Ovary (tissue), 9 donors: Measurements from ENCODE around the gene SLC3A2. TPM values are rescaled to one million over a fixed set of nuclear protein-coding genes. Genes with fewer than 3 reads are reported as not detected.

ENCODE experiments used
- DNase-seq, 5 donors: peaks; one replicate each; pipeline ENCODE4 v3.0.0-alpha.2; 2019 to 2020
- H3K27ac ChIP-seq, 2 donors: fragments of 200-600 bp; one replicate each; pipeline versions ENCODE4 v1.5.1 to v1.8.0; 2019 to 2022
- H3K27me3 ChIP-seq: fragments of 200-600 bp; one replicate; pipeline ENCODE4 v1.8.0; 2022
- H3K36me3 ChIP-seq: fragments of 200-600 bp; sonication (generic); one replicate; pipeline ENCODE4 v1.5.1; 2019
- H3K4me1 ChIP-seq: one replicate; pipeline ENCODE4 v1.8.1; 2013; ENCODE audit warnings: mild to moderate bottlenecking, moderate library complexity; ENCODE audit not compliant: insufficient read depth
- H3K4me3 ChIP-seq: fragments of 200-600 bp; sonication (generic); one replicate; pipeline ENCODE4 v1.5.1; 2017
- H3K9me3 ChIP-seq, 2 donors: fragments of 200-600 bp in 1 of 2; sonication (generic) in 1 of 2; one replicate each; pipeline versions ENCODE4 v1.5.1 to v1.8.1; 2013 to 2019; ENCODE audit warnings: mild to moderate bottlenecking in 1 of 2, moderate library complexity in 1 of 2
- EP300 ChIP-seq: sonication (generic); formaldehyde crosslinking; IDR thresholded peaks from one replicate; pipeline ENCODE4 v1.6.1; 2017; ENCODE audit warnings: antibody characterized with exemption
- POLR2A ChIP-seq: fragments of 450-650 bp; IDR thresholded peaks from one replicate; pipeline ENCODE4 v1.6.1; 2017; ENCODE audit warnings: antibody characterized with exemption, mild to moderate bottlenecking, moderate library complexity
- WGBS, 3 donors: extraction: QIAGEN DNeasy Blood & Tissue Kit in 1 of 3; methylation state at CpG; one replicate each; pipeline versions ENCODE4 v1.1.5 to v1.1.7; 2013 to 2017; 5-methylcytosine and 5-hydroxymethylcytosine counted together
- intact Hi-C, 4 donors: fragments of 100-400 bp; cut with DNase I; formaldehyde crosslinking; loops; one replicate each; pipeline versions ENCODE4 v1.11.0 to v1.15.1; 2022 to 2023
- polyA plus RNA-seq, 2 donors: library from polyadenylated mRNA; stranded (reverse); fragments of 200-250 nt in 1 of 2; fragments of 350-450 nt in 1 of 2; fragmentation: Illumina TruSeq in 1 of 2; extraction: RNeasy Lipid Tissue Mini Kit (QIAGEN cat#74804) in 1 of 2; gene quantifications; one replicate each; pipeline ENCODE4 v1.2.3, GENCODE V29; 2013 to 2014
- total RNA-seq, 7 donors: library from RNA; depleted of rRNA in 2 of 7; stranded (reverse); fragments of >200 nt in 2 of 7; fragmentation: NEBNext Ultra II Directional in 3 of 7; extraction: Animal tissue kit (Norgen Biotek cat#: 25700) in 3 of 7; gene quantifications; one replicate each; pipeline versions ENCODE4 v1.1.0 to v1.2.4, GENCODE V29; 2016 to 2023
- TF ChIP-seq, protein P1 (sequence below), 3 donors: fragments of 450-650 bp in 2 of 3; fragments of 200-600 bp in 1 of 3; IDR thresholded peaks; one replicate each; pipeline versions ENCODE4 v1.5.1 to v1.8.0; 2016 to 2022; ENCODE audit warnings: antibody characterized with exemption in 3 of 3, mild to moderate bottlenecking in 1 of 3
- donor health status: DM: no; HTN: no; CAD: no; lungs with moderate emphysema.
- donor health status: DM: no; HTN: no; CAD: no.
- donor health status: Bipolar disorder and iron deficiency.
- donor health status: DM: yes; HTN: yes; CAD: no.
- donor health status: DM: no; HTN: no; CAD: no.
- donor health status: DM: yes; HTN: yes; CAD: no.

SLC3A2 gene
- total and polyA plus RNA-seq, 9 donors = 69.0 to 430 (median 97.7) TPM

DNA sequence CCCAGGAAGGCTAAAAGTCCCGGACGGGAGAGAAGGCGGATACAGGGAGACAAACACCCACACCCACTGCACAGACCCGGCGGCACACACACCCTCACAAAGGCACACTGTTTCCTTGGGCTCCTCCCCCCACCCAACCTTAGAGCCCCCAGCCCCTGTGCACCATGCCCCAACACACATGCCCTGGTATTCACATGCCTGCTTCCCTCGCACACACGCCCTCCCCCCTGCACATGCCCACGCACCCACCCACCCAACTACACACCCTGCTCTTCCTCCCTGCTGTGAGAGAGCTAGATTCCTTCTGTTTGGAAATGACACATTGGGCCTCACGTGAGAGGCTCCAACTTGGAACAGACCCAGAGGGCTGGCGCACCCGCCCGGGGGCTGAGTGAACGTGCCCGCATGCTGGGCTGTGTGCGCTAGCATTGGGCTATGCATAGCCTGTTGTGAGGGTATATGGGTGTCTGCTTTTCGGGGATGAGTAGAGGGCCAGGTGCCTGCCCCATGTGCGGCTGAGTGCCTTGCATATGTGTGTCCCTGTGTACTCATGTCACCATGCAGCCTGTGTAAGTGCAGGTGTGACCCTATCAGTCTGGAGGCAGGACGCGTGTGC is 41.0 kb downstream of the SLC3A2 start:
- H3K9me3 ChIP-seq = peaks cover 0 to 3% of the 10 kb centered on the region in 2 donors
- no peak for TF ChIP-seq POLR2A
- no peak for TF ChIP-seq EP300
- TF ChIP-seq, protein P1, sequence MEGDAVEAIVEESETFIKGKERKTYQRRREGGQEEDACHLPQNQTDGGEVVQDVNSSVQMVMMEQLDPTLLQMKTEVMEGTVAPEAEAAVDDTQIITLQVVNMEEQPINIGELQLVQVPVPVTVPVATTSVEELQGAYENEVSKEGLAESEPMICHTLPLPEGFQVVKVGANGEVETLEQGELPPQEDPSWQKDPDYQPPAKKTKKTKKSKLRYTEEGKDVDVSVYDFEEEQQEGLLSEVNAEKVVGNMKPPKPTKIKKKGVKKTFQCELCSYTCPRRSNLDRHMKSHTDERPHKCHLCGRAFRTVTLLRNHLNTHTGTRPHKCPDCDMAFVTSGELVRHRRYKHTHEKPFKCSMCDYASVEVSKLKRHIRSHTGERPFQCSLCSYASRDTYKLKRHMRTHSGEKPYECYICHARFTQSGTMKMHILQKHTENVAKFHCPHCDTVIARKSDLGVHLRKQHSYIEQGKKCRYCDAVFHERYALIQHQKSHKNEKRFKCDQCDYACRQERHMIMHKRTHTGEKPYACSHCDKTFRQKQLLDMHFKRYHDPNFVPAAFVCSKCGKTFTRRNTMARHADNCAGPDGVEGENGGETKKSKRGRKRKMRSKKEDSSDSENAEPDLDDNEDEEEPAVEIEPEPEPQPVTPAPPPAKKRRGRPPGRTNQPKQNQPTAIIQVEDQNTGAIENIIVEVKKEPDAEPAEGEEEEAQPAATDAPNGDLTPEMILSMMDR (IDR thresholded peaks at IDR 0.05) = no peak
- H3K27ac ChIP-seq = no peak overlapping the region
- no peak overlapping the region for H3K4me3 ChIP-seq
- peaks cover 4% of the 10 kb centered on the region for H3K4me1 ChIP-seq
- H3K27me3 ChIP-seq = no peaks in the 10 kb centered on the region
- no peak for DNase-seq
- 19 to 27% (median 19%) methylated on average over 19 of the region's 19 CpGs for WGBS, 3 donors
- intact Hi-C loops = no loop called here
- H3K36me3 ChIP-seq = no peaks in the 10 kb centered on the region

DNA sequence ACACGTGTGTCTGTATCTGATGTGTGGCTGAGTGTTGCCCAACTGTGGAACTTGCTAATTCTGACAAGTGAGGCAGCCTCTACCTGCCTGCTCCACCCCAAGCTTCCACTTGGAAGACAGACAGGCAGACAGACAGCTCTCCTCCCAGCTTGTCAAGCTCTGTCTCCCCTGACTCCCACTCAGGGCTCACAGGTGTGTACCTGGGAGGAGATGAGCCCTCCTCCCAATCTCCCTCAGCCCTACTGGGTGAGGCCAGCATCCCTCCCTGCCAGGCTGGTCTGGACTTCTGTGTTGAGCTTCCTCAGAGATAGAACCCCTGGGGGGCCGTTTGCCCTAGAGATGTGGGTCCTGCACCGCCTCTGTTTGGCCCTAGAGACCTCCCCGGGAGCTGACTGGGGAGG is 41.5 kb downstream of the SLC3A2 start:
- no peak for DNase-seq
- Histone ChIP-seq H3K27me3 (no peaks in the 10 kb centered on the region), H3K4me1 (peaks cover 4% of the 10 kb centered on the region), H3K36me3 (no peaks in the 10 kb centered on the region), H3K4me3 (no peak overlapping the region), H3K27ac (no peak overlapping the region), H3K9me3 (peaks cover 0 to 3% of the 10 kb centered on the region in 2 donors)
- WGBS, 3 donors = 30 to 52% (median 51%) methylated on average over 4 of the region's 4 CpGs
- intact Hi-C loops = no loop called here
- TF ChIP-seq, protein P1 (IDR thresholded peaks at IDR 0.05) = no peak
- TF ChIP-seq EP300 = no peak
- no peak for TF ChIP-seq POLR2A

DNA sequence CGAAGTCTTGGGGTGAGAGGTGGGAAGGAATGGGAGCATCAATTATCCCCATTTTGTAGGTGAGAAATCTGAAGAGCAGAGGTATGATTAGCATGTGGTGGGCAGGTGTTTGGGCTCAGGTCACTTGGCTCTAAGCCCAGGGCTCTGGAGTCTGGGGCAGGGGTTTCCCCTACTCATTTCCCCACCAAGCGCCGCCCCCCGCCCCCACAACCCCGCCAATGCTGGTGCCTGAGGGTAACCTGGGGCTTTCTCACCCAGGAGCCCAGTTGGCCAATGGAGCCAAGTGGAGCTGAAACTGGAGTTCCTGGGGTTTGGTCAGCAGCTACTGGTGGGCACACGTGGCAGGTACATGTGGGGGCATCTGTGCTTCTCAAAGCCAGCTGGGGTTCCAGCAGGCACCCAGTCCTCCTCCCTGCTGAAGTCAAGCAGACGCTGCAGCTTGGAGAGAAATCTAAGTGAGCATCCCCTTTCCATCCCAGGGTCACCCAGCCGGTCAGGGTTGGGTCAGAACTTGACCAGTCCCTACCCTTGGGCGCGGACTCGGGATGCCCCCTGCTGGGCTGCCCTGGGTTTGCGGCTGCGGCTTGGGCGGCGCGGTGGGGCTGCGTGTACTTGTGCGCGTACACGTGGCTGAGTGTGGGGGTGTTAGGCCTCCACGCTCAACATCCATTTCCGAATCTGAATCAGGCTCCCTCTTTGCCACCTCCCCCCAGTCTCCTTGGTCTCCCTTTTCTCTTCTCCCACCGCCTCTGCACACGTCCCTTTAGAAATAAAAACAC is 42.1 kb downstream of the SLC3A2 start:
- Histone ChIP-seq H3K4me1 (peaks cover 4% of the 10 kb centered on the region), H3K4me3 (no peak overlapping the region), H3K9me3 (peaks cover 0 to 3% of the 10 kb centered on the region in 2 donors), H3K36me3 (no peaks in the 10 kb centered on the region), H3K27ac (no peak overlapping the region), H3K27me3 (no peaks in the 10 kb centered on the region)
- intact Hi-C loops = no loop called here
- WGBS, 3 donors = 37 to 41% (median 37%) methylated on average over 24 of the region's 24 CpGs
- no peak for DNase-seq
- TF ChIP-seq EP300 (no peak), POLR2A (no peak)
- TF ChIP-seq, protein P1 (IDR thresholded peaks at IDR 0.05) = no peak

DNA sequence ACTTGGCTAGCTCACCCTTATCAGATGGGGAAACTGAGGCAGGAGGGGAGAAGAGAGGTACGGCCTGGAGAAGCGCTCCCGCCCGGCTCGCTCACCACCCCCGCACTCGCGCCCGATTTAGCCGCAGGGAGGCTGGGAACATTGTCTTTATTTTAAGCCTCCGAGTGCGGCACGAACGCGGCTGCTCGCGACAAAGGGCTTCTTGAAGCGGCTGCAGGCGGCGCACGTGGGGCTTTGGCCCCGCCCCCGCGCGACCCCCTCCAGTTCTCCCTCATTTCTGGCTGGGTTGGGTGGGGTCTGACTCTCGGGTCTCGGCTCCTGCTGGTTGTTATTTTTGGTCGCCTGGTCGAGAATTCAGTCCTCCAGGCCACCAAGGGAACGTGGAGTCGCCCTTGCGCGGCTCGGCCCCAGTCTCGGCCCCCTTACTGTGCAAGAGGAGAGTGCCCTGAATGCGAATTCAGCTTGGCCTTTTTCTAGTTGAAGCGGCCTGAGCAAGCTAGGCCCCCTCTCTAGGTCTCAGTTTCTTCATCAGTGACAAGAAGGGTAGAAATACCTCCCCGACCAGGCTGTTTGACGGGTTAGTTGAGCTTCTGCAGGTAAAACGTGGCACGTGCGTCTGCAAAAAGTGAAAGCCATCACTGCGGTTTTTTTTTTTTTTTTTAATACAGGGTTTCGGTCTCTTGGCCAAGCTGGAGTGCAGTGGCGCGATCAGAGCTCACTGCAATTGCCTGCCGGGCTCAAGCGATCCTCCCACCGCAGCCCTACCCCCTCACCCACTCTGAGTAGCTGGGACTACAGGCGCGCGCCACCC is 43.1 kb downstream of the SLC3A2 start:
- 4 to 8% (median 5%) methylated on average over 52 of the region's 52 CpGs for WGBS, 3 donors
- intact Hi-C loops = no loop called here
- DNase-seq = no peak
- TF ChIP-seq, protein P1 (IDR thresholded peaks at IDR 0.05) = no peak
- TF ChIP-seq EP300 (no peak), POLR2A (no peak)
- no peaks in the 10 kb centered on the region for H3K36me3 ChIP-seq
- no peak overlapping the region for H3K27ac ChIP-seq
- no peak overlapping the region for H3K4me3 ChIP-seq
- peaks cover 4% of the 10 kb centered on the region for H3K4me1 ChIP-seq
- H3K27me3 ChIP-seq = no peaks in the 10 kb centered on the region
- H3K9me3 ChIP-seq = peaks cover 0 to 3% of the 10 kb centered on the region in 2 donors
